HG02763 (cell line): ENCODE data around the gene SLC17A8.

Experiments used
- ATAC-seq: cut with Tn5 transposase; IDR thresholded peaks from one replicate; pipeline ENCODE4 v1.9.1; 2021; ENCODE audit warnings: mild to moderate bottlenecking, moderate library complexity; ENCODE audit not compliant: unreplicated experiment

Gene SLC17A8

DNA sequence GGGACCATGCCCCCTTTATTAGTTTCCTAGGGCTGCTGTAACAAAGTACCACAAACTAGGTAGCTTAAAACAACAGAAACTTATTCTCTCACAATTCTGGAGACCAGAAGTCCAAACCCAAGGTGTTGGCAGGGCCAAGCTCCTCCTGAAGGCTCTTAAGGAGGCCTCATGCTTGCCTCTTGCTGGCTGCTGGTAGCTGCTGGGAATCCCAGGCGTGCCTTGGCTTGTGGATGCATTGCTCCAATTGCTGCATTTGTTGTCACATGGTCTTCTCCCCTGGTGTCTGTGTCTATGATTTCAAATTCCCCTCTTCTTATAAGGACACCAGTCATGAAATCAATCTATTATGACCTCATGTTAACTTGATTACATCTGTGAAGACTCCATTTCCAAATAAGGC is 11.2 kb downstream of the SLC17A8 start:
- ATAC-seq = no peak

DNA sequence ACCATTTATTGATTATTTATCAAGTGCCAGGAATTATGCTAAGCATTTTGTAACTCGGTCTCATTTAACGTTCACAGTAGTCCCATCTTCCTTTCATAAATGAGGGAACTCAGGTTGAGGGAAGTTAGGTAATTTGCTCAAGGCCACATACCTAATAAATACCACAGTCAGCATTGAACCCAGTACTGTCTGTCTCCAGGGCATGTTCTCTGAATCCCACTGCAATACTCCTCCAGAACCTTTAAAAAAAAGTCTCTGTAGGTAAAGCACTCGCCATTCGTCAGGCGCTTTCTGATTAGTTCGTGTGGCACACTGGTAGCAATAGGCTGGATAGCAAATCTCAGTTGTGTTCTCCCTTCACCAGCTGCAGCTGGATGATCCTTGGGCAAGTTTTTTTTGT is 14.3 kb downstream of the SLC17A8 start:
- ATAC-seq = no peak

DNA sequence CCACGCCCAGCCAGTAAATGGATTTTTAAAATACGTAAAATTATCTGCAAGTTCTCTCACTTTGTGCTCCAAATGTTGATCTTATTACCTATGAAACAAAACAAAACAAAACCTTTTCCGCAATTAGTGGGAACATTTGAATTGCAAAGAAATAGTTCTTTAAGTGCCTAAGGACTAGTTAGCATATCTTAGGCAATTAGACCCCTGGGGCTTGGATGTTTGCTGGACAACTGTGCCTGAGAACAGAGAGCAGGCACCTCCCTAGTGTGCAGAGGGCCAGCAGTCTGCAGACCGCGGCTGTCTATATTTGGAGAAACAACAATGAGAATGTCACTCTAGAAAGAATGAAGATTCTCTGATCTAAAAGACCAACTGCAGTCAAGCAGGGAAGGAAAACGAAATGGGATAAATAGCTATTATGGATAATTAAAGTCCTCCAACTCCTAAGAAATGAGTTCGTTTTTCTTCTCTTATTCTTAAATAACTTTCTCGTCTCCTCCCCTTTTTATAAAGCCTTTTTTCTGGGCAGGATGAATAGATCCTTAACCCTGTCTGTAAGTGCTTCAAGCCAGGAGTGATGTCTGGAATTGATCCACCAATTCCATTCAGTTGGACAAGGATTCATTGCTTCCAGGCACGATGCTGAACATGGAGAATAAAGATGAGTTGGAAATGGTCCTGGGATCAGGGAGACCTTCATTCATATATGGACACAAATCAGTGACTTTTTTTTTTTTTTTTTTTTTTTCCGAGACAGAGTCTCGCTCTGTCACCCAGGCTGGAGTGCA is 16.2 kb downstream of the SLC17A8 start:
- no peak for ATAC-seq

DNA sequence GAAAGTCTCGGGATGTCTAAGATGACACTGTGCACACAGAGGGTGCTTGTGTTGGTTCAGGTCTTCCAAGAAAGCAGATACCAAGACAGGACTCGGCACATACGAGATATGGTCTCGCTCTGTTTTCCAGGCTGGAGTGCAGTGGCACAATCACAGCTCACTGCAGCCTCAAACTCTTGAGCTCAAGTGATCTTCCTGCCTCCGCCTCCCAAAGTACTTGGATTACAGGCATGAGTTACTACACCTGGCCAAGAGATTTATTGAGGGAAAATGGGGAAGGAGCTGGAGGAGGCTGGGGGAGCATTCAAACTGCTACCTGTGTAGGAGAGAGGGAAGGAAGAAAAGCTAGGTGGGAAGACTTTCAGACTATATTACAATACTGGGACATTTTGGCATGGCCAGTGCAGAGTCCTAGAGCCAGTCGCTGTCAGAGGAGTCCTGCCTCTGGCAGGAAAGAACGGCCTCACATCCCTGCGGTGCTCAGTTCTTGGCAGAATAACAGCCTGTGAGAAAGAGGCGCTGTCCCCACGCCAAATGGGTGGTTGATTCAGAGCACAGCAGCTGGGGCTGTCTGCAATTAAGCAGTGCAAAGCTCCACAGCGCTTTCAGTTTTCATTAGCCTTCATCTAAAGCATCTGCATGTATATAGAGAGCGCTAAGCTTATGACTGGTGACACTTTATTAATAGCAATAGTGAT is 18.3 kb downstream of the SLC17A8 start:
- ATAC-seq = no peak

DNA sequence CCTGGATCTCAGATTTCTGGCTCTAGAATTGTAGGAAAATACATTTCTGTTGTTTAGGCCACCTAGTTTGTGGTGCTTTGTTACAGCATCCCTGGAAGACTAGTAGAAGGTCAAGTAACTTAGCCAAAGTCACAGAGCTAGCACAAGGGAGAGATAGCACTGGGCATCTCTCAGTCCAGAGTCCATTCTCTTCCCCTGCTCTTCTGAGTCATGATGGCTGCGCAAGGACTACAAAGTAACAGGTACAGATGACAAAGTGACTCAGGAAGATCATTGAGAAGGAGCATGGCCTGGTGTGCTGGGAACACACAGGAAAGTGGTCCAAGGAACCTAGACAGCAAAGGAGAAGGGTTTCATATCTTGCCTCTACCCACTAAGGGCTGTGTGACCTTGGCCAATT is 19.3 kb downstream of the SLC17A8 start:
- no peak for ATAC-seq

DNA sequence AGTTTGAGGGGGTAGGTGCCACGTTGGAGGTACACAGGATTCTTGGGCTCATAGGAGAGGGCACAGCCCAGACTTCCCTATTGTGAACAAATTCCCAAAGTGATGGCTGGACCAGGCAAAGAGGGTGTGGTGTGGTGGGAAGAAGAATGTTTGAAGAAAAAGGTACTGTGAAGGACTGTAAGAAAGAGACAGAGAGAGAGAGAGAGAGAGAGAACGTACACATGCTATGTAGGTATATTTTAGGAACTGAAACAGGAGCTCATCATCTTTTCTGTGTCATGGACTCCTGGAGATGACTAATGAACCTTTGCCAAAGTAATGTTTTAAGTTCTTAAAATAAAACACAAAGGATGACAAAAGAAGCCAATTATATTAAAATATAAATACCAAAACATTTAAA is 24.5 kb downstream of the SLC17A8 start:
- no peak for ATAC-seq

DNA sequence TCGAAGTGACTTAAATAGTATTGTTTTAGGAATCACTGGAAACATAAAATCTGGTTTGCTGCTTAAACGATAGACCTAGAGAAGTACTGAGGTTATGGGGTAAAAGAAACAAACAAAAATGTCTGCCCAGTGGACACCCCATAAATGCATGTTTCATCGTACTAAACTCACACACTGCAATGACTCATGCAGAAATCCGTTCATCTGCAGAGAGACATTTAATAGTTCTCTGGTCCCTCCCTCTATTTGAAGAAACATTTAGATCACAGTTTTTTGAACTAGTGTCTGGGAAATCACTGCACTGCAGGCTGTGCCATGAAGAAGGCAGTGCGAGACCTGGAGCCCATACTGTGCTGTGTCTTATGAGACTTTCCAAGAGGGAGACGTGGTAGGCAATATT is 25.5 kb downstream of the SLC17A8 start:
- no peak for ATAC-seq

DNA sequence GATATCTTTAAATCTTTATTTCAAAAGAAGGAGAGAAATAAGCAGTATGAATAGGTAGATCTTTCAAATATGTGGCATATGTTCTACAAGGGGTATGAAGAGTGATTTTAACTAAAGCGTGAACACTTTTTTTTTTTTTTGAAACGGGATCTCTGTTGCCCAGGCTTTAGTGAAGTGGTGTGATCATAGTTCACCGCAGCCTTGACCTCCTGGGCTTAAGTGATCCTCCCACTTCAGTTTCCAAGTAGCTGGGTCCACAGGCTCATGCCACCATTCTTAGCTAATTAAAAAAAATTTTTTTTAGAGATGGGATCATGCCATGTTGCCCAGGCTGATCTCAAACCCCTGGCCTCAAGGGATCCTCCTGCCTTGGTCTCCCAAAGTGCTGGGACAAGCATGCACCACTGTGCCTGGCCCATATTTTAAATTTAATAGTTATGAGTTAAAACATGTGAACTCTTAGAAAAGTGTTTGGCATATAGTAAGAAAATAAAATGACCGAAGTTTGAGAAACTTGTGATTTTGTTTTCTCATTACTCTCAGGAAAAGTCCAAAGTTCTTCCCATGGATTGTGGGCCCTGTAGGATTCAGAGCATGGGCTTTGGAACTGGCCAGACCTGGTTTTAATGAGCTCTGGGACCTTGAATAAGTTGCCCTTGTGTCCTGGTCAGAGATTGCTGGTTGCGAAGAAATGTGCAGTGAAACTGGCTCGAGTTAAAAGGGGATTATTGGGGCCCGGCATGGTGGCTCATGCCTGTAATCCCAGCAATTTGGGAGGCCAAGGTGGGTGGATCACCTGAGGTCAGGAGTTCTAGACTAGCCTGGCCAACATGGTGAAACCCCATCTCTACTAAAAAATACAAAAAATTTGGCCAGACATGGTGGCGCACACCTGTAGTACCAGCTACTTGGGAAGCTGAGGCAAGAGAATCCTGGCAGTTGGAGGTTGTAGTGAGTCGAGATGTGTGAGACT is 27.0 kb downstream of the SLC17A8 start:
- no peak for ATAC-seq

DNA sequence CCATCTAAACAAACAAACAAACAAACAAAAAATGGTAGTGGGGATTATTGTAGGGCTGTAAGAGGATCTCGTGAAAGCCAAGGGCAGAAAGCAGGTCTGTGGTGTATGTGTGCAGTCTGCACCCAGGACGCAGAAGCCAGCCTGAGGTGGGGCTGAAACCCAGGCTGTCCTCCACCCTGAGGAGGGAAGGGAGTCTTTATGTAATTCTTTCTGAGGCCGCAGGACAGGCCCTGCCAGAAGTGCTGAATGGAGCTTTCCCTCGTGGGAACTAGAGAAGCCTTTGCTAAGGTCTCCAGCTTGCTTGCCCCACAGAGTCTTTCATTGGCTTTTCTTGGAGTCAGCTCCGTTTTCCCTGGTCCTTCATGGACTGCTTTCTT is 27.7 kb downstream of the SLC17A8 start:
- no peak for ATAC-seq

DNA sequence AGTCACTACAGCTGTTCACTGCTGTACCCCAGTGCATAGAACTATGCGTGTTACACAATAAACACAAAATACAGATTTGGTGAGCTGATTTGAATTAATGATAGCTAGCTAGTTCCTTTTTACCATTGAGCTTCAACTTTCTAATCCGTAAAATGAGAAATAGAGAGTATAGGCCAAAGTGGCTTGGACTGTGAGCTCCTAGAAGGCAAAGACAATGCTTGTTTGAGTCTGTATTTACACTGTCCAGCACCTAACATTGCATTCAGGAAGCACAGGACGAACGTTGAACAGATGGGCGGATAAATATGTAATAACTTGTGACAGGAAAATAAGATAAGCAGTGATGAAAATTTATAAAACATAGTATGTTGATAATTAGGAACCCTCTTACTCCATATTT is 31.5 kb downstream of the SLC17A8 start:
- no peak for ATAC-seq

DNA sequence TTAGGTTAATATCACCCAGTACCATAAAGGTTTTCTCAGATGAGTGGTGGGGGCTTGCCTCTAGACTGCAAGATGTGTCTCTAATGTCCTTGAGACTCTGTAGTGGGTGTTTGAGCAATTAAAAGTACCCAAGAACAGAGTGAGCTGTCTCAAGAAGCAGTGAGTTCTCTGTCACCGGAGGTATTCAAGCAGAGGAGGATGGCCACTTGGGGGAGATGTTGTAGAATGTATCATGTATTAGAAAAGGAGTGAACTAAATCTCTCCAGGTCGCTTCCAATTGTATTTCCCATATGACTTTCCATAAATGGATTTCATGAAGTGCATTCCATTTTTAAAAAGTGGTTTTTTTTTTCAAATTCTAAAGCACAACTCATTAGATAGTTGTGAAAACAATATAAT is 35.0 kb downstream of the SLC17A8 start:
- no peak for ATAC-seq

DNA sequence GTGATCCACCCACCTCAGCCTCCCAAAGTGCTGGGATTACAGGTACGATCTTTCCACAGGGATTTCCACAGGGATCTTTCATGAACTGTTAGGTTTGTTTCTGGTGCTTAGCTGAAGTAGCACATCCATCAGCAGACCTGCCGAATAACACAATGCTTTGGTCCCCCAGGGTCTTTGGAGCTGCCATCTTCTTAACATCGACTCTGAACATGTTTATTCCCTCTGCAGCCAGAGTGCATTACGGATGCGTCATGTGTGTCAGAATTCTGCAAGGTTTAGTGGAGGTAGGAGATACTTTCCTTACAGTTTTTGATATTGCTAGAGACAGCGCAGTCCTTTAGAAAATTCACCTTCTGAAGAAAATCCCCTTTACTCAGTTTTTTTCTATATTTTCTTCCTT is 36.3 kb downstream of the SLC17A8 start:
- ATAC-seq = no peak

DNA sequence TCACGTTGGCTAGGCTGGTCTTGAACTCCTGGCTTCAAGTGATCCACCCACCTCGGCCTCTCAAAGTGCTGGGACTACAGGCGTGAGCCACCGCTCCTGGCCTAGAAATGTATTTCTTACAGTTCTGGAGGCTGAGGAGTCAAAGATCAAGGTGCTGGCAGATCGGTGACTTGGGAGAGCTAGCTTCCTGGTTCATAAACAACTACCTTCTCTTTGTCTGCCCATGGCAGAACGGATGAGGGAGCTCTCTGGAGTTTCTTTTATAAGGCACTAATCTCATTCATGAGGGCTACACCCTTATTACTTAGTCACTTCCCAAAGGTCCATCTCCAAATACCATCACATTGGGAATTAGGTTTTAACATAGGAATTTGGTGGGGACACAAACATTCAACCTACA is 38.9 kb downstream of the SLC17A8 start:
- ATAC-seq = no peak

DNA sequence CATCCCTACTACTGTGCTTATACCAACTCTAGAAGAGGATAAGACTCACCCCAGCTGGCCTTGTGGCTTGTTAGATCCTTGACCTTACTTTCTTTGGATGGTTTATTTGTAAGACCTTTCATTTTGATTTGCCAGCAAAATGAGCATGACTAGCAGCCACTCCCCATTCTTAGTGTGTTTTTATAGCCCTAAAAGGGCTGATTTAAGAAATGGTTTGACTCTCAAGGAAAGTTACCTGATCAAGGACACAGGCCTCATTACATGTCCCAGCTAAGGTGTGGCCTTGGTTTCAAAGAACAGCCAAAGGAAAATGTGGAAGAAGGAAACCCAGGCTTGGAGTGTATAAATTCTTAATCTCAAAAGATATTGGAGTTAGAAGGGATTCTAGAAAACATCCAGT is 41.4 kb downstream of the SLC17A8 start:
- no peak for ATAC-seq

DNA sequence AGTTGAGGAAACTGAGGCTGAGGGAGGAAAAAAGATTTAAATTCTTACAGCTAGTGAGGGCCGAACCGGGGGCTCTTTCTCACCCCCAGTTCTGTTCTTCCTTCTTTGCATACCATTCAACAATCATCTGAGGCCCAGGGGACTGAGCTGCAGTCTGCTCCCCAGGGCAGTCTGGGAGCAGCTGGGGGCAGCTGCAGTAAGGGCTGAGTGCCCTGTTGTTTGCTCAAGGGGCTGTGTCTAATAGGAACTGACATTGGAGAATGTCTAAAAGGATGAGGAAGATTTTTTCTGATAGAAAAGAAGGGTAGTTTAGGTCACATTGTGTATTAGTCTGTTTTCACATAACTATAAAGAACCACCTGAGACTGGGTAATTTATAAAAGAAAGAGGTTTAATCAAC is 42.2 kb downstream of the SLC17A8 start:
- ATAC-seq = no peak

DNA sequence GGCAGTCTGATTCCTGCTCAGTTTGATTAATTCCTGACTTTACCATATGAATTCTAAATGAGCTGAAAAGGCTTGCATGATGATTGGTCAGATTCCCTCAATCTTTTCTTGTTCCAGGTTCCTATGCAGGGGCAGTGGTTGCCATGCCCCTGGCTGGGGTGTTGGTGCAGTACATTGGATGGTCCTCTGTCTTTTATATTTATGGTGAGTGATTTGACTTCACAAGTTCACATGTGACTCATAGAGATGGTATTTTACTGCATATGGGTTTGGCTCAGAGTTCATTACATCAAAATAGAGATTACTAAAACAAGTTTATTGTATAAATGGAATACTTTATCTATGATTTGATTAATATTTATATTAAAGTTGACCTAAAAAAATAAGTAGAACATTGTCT is 44.8 kb downstream of the SLC17A8 start:
- ATAC-seq = no peak

DNA sequence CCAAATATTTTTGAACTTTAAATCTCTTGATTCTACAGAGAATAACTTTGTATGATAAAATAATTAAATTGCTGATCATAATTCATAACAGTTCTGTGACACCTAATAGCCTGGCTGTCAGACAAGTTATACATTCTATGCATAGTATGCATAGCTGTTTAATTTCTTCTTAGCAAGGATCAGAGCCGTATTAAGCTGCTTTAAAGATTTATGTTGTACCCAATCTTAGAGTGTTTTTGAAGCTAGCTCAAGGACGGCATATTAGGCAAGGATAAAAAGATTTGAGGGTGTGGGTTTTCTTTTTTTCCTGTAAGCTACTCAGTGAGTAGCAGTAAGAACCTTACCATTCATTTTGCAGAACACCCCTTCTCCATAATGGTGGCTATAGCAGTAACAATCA is 45.9 kb downstream of the SLC17A8 start:
- no peak for ATAC-seq

DNA sequence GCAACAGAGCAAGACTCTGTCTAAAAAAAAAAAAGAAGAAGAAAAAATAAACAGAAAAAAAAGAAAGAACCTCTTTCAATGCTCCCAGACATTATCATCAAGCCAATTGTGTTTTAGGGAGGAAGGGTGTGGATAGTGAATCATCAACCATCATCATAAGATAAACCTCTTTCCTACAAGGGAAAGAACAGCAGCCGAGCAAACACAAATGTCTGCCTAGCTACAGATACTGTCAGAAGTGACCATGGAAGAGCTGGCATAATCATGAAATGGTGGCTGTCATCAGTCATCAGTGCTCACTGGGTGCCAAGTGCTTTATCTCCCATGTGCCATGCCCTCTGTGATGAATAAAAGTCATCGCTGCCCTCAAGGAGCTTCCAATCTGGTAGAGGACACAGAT is 46.6 kb downstream of the SLC17A8 start:
- no peak for ATAC-seq

DNA sequence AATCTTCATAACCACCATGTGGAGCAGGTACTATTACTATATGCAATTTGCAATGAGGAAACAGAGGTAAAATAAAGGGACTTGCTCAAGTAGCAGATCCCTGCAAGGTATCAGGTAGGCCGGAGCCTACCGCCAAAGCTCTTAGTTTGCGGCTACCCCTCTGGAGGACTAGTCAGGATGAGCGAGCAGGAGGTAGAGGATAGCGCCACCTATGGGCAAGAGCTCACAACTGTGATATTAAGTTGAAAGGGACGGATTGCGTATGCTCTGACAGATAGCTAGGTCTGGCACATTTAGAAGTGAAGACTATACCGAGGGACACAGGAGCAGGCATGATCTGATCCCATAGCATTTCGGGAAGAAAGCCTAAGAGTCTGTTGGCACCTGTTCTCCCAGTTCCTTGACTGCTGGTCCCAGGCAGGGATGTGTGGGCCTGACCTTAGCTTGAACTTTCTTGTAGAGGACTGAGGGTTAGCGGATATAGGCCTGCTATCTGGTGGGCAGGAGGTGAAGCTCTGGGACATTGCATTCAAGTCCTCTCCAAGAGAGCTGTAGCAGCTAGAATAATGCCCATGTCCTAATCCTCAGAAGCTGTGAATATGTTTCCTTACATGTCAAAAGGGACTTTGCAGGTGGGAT is 48.0 kb downstream of the SLC17A8 start:
- peak; percentile 78 for ATAC-seq

DNA sequence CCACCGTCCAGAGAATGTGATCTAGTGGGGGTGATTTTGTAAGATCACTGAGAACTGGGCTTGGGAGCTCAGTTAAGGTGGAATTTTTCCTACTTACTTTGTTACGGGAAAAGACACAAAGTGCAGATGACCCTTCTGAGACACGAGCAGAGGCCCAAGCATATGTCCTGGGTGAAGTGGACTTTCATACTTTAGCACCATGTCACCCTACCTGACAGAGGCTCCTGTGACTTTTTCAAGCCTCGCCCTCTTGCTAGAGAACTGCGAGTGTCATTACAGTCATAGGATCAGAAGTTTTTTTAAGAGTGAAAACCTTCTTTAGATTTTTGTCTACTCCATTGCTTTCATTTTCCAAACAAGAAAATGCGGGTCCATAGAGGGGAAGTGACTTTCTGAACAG is 56.1 kb downstream of the SLC17A8 start:
- ATAC-seq = no peak

DNA sequence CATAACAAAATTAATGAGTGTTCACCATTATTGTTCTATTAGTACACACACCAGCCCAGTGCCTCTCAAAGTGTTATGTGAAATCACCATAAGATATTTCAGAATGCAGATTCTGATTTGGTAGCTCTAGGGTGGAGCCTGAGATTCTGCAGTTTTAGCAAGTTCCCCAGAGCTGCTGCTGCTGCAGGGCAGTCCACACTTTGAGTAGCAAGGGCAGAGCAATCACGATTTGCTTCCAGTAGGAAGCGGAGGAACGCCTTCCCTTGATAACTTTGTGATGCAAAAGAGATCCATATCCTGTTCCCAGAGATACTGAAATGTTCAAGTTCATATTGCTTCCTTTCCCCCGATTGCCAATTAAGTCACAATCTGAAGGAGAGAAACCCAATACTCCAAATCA is 57.9 kb downstream of the SLC17A8 start:
- no peak for ATAC-seq
